Left cardiac atrium (tissue), 4 donors: ENCODE results near the gene PTPN1. TPM values are rescaled to one million over a fixed set of nuclear protein-coding genes. Genes with fewer than 3 reads are reported as not detected.
"Not testable (repeated sequence)": the region's sequence is repeated elsewhere in the genome, so short reads cannot be mapped to it uniquely, and the experiment has no call there.

Experiments used
- ATAC-seq, 2 donors: fragments of 200-7000 bp; cut with Tn5 transposase; one replicate each; pipeline ENCODE4 v1.9.1; 2020; ENCODE audit warnings: mild to moderate bottlenecking in 2 of 2, moderate library complexity in 2 of 2
- DNase-seq: peaks from one replicate; pipeline ENCODE4 v3.0.0-alpha.2; 2020
- intact Hi-C, 2 donors: fragments of 100-400 bp; cut with DNase I; formaldehyde crosslinking; loops; one replicate each; pipeline versions ENCODE4 v1.14.1 to v1.15.1; 2022 to 2023
- total RNA-seq, 2 donors: library from RNA; stranded (reverse); fragmentation: NEBNext Ultra II Directional; extraction: Animal tissue kit (Norgen Biotek cat#: 25700); gene quantifications; one replicate each; pipeline ENCODE4 v1.2.1, GENCODE V29; 2021
- donor health status: DM: no; HTN: yes; CAD: no.
- donor health status: DM: no; HTN: yes; CAD: no; lungs with severe emphysema.
- donor health status: DM: yes; HTN: yes; CAD: no.
- donor health status: Dilated cardiomyopathy.

Gene PTPN1
- total RNA-seq, 2 donors from 2014 or later = 22.8 to 40.4 TPM

DNA sequence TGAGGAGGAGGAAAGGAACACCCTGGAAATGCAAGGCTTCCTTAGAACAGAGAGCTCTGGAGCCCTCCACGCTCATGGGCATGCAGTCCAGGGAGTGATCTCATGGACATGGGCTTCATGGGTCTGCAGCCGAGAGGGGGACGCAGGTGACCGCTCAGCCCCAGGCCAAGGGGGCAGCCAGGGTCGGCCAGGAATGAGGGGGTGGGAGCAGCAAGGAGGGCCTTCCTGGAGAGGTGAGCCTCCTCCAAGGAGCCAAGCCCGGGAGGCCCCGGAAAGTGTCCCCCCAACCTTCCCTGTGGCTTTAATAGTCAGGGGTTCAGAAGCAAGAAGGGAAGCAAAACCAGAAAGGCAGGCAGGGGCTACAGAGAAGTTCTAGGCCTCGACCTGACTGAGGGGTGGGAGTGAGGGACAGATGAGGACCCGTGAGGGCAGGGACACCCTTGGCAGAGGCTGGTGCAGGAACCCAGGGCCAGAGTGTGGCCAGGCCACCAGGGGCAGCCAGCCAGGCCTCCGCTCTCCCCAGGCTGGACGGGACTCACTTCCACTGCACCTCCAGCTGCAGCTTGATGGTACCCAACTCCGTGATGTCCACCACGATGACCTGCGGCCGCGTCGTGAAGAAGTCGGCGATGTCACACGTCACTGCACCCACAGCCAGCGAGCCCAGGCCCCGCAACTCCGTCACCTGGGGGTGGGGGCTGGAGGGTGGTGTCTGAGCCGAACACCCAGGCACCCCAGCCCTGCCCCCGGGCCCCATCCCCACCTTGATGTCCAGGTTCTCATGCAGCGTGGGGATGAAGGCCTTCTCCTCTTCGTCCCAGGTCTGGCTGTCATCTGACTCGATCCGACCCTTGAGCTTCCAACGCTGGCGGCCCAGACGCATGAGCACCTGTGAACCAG lies 97.9 kb downstream of the PTPN1 start:
- intact Hi-C loops = no loop called here
- DNase-seq = no peak
- ATAC-seq = no peak

GRCh38 chr20:50608750-50609104 lies 98.5 kb downstream of the PTPN1 start:
- no peak for DNase-seq
- intact Hi-C loops = no loop called here
- no peak for ATAC-seq

DNA sequence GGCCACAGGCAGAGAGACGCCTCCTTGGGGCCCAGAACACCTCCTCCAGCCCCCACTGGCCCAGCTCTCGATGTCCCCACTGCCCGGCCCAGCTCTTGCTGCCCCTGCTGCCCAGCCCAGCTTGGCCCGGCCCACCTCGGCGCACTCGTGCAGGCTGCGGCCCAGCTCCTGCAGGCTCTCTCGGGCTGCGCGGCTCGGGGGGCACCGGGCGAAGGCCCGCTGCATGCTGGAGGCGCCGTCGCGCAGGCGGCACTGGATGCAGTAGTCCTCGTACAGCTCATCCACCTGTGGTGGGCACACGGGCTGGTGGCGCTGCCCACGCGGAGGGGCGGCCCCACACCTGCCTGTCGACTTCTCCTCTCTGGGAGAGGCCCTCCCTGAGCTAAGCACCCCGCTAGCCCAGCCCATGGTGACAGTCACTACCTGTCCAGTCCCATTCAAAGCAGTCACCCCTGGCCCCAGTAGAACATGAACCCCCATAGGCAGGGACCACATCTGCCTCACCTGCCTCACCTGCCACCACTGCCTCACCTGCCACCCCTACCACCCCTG lies 99.3 kb downstream of the PTPN1 start:
- ATAC-seq (no peak), DNase-seq (no peak)
- intact Hi-C loops = no loop called here

GRCh38 chr20:50610212-50610718 lies 100.1 kb downstream of the PTPN1 start:
- intact Hi-C loops = no loop called here
- ATAC-seq (no peak), DNase-seq (no peak)

DNA sequence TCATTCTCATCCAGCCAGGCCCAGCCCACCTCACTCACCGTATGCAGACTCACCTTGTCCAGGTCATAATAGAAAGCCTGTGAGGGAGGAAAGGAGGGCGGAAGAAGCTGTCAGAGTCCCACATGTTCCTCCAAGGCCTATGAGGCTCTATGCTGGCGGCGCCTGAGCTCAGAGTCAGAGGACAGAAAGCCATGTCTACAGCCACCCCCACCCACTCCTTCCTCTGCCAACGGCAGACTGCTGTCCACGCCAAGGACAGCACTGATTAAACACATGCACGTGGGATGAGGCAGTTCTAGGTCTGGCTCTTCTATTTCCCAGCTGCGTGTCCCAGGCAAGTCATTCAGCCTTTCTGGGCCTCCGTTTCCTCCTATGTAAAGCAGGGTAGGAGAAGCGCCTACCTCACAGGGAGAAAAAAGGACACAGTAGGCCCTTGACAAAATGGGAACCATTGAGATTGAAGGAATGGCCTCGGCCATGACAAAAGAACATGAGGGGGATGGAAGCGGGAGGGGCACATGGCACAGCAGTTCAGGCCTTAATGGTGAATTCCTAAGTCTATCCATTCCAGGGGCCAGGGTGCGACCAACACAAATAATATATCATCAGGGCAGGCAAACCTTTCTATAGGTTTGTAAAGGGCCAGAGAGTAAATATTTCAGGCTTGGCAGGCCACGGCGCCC lies 101.1 kb downstream of the PTPN1 start:
- intact Hi-C loops = no loop called here
- ATAC-seq = peak; percentile 28 to 44
- DNase-seq = no peak

- intact Hi-C loops = no loop called here
- DNase-seq (no peak), ATAC-seq (no peak)
These were observed 103.4 kb downstream of the PTPN1 start for GRCh38 chr20:50613438-50614169.

DNA sequence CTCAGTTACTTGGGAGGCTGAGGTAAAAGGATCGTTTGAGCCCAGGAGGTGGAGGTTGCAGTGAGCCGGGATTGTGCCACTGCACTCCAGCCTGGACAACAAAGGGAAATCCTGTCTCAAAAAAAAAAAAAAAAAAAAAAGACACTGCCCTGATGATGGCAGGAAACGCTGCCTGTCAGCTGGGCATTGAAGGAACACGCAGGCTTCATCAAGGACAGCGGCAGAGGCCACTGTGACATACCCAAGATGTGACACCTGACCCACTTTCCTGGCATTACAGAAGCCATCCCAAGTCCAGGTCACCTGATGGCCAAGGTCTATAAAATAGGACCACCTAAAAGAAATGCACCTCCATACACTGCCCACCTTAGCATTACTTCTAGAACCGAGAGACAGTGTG lies 105.2 kb downstream of the PTPN1 start:
- intact Hi-C loops = no loop called here
- ATAC-seq = no peak
- DNase-seq = no peak

DNA sequence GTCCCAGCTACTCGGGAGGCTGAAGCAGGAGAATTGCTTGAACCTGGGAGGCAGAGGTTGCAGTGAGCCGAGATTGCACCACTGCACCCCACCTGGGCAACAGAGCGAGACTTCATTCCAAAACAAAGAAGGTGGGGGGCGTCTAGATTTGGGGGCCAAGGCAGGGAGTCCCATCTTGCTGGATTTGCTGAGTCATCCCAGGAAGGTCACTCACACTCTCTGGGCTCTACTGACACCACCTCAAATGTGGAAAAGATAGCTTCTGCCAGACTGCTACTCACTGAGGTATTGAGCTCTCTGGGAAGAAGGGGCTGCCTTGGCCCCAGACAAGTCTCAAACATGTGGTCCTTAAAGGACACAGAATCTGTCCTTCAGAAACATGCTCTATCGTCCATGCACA lies 106.8 kb downstream of the PTPN1 start:
- no peak for ATAC-seq
- intact Hi-C loops = no loop called here
- DNase-seq = no peak

DNA sequence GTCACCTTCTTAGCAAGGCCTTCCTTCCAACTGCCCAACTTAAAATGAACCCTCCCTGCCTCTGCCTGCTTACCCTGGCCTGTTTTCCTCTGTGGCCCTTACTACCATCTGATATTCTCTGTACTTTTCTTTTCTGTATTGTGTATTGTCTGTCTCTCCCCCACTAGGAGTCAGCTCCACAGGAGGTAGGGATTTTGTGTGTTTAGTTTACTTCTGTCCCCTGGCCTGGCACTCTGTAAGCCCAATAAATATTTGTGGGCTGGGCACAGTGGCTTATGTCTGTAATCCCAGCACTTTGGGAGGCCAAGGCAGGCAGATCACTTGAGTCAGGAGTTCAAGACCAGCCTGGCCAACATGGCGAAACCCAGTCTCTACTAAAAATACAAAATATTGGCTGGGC lies 108.4 kb downstream of the PTPN1 start:
- intact Hi-C loops = no loop called here
- DNase-seq (no peak), ATAC-seq (no peak)

GRCh38 chr20:50620459-50620858 lies 110.3 kb downstream of the PTPN1 start:
- DNase-seq, ATAC-seq, intact Hi-C loops: not testable (repeated sequence)

GRCh38 chr20:50621068-50621665 lies 111.0 kb downstream of the PTPN1 start:
- intact Hi-C loops = no loop called here
- DNase-seq (no peak), ATAC-seq (no peak)

GRCh38 chr20:50624351-50625016 lies 114.3 kb downstream of the PTPN1 start:
- ATAC-seq (no peak), DNase-seq (no peak)
- intact Hi-C loops = loop anchor here in 1 of 2 donors (5.0 kb wide), 1 partner anchor 123 kb away; no protein-coding TSS in a partner anchor

DNA sequence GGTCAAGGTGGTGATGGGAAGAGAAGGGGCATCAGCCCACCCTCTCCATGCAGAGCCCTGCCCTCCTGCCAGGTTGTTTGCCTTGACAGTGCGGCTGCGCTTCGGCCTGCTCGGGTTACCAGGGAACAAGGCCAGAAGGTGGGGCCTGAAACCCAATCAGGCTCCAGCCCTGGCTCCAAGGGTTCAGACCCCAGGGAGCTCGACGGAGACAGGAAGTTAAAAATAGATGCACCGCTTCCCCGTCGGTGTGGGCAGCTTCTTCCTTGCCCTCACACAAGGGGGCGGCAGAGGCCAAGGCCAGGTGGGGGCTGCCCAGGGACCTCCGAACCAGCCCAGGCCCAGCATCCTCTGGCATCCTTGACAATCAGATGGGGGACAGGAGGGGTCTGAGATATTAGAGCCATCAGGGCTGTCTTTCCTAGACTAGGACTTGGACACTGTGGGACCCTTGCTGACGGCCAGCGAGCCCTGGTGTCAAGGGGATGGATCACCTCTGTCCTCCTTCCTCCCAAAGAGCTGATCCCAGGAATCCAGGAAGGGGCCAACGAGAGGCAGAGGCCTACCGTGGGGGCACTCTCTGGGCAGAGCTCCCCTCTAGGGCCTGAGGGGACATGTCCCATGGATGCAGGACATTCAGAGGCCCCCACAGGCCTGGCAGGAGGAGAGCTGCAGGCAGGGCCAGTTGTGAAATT lies 115.9 kb downstream of the PTPN1 start:
- ATAC-seq = peak; percentile 57 to 77
- DNase-seq = no peak

GRCh38 chr20:50627747-50628146 lies 117.6 kb downstream of the PTPN1 start:
- no peak for ATAC-seq
- intact Hi-C loops = loop anchor here in 1 of 2 donors (5.0 kb wide), 1 partner anchor 120 kb away; no protein-coding TSS in a partner anchor
- no peak for DNase-seq

More for the DNA sequence above, 115.9 kb downstream of the PTPN1 start:
- intact Hi-C loops = loop anchor here in 1 of 2 donors (5.0 kb wide), 1 partner anchor 121 kb away; no protein-coding TSS in a partner anchor

DNA sequence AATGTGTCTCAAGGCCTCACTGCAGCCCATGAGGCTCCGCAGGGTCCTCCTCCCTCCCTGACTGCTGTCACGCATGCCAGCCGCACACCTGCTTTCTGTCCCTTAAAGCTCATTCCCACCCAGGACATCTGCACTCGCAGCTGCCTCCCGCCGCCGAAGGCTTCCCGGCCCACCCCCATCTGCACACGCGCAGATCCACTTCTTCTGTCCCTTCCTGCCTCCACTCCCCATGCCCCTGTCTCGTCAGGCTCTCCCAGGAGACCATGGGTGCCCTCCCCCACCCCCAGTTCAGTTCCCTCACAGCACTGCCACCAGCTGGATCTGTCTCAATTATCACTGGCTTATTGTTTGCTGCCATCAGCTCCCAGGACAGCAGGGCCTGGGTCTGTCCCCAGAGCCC lies 118.1 kb downstream of the PTPN1 start:
- intact Hi-C loops = loop anchor here in 1 of 2 donors (5.0 kb wide), 1 partner anchor 119 kb away; no protein-coding TSS in a partner anchor
- ATAC-seq (no peak), DNase-seq (no peak)

- ATAC-seq = no peak
- DNase-seq = no peak
- intact Hi-C loops = loop anchor here in 1 of 2 donors (5.0 kb wide), 1 partner anchor 118 kb away; no protein-coding TSS in a partner anchor
These were observed 118.9 kb downstream of the PTPN1 start for GRCh38 chr20:50628853-50629669.

GRCh38 chr20:50629670-50630045 lies 119.5 kb downstream of the PTPN1 start:
- intact Hi-C loops = loop anchor here (5.0 to 10.0 kb wide), 2 partner anchors 105 to 118 kb away; partner anchors contain the start of gene PARD6B (in 1 of the 2)
- ATAC-seq (no peak), DNase-seq (no peak)
